Mucosa of stomach (tissue), 1 donor: Measurements from ENCODE around the gene CCNK.

Experiments used
- H3K27me3 ChIP-seq: one replicate; pipeline ENCODE4 v1.7.0; 2013; ENCODE audit warnings: mild to moderate bottlenecking, low read length; ENCODE audit not compliant: control insufficient read depth, insufficient read depth
- H3K36me3 ChIP-seq: one replicate; pipeline ENCODE4 v1.7.0; 2013; ENCODE audit warnings: low read length; ENCODE audit not compliant: control insufficient read depth, insufficient read depth
- H3K4me1 ChIP-seq: one replicate; pipeline ENCODE4 v1.7.0; 2013; ENCODE audit warnings: mild to moderate bottlenecking, low read length; ENCODE audit not compliant: control insufficient read depth, insufficient read depth
- H3K4me3 ChIP-seq: one replicate; pipeline ENCODE4 v1.7.0; 2013; ENCODE audit warnings: low read length
- H3K9ac ChIP-seq: one replicate; pipeline ENCODE4 v1.7.0; 2013; ENCODE audit warnings: mild to moderate bottlenecking, low read length, moderate library complexity
- H3K9me3 ChIP-seq: one replicate; pipeline ENCODE4 v1.7.0; 2013; ENCODE audit warnings: mild to moderate bottlenecking, low read length, moderate library complexity; ENCODE audit not compliant: control insufficient read depth
- donor health status: Pancreatic carcinoma.

Gene CCNK

GRCh38 chr14:99484106-99484505 is 2.9 kb downstream of the CCNK start:
- Histone ChIP-seq H3K4me1 (peaks cover 7% of the 10 kb centered on the region), H3K27me3 (no peaks in the 10 kb centered on the region), H3K9me3 (no peaks in the 10 kb centered on the region), H3K4me3 (no peak overlapping the region), H3K9ac (no peak overlapping the region), H3K36me3 (no peaks in the 10 kb centered on the region)

- H3K4me1 ChIP-seq, result no peaks in the 10 kb centered on the region
- H3K27me3 ChIP-seq, result no peaks in the 10 kb centered on the region
- H3K36me3 ChIP-seq, result peaks cover 12% of the 10 kb centered on the region
- no peak overlapping the region for H3K4me3 ChIP-seq
- no peak overlapping the region for H3K9ac ChIP-seq
- no peaks in the 10 kb centered on the region for H3K9me3 ChIP-seq
These were observed 16.1 kb downstream of the CCNK start for GRCh38 chr14:99497341-99497740.

GRCh38 chr14:99497894-99498293 is 16.7 kb downstream of the CCNK start:
- Histone ChIP-seq H3K27me3 (no peaks in the 10 kb centered on the region), H3K36me3 (peaks cover 14% of the 10 kb centered on the region), H3K9ac (no peak overlapping the region), H3K4me3 (no peak overlapping the region), H3K9me3 (no peaks in the 10 kb centered on the region), H3K4me1 (no peaks in the 10 kb centered on the region)

GRCh38 chr14:99502989-99503421 is 21.8 kb downstream of the CCNK start:
- Histone ChIP-seq H3K36me3 (peaks cover 10% of the 10 kb centered on the region), H3K9ac (no peak overlapping the region), H3K9me3 (no peaks in the 10 kb centered on the region), H3K27me3 (no peaks in the 10 kb centered on the region), H3K4me1 (no peaks in the 10 kb centered on the region), H3K4me3 (no peak overlapping the region)

- no peak overlapping the region for H3K4me3 ChIP-seq
- peaks cover 14% of the 10 kb centered on the region for H3K36me3 ChIP-seq
- H3K9me3 ChIP-seq, result no peaks in the 10 kb centered on the region
These were observed 22.7 kb downstream of the CCNK start for GRCh38 chr14:99503848-99504453.

GRCh38 chr14:99505089-99505488 is 23.9 kb downstream of the CCNK start:
- no peaks in the 10 kb centered on the region for H3K27me3 ChIP-seq
- H3K9me3 ChIP-seq, result no peaks in the 10 kb centered on the region
- H3K36me3 ChIP-seq, result peaks cover 14% of the 10 kb centered on the region
- no peak overlapping the region for H3K9ac ChIP-seq
- no peaks in the 10 kb centered on the region for H3K4me1 ChIP-seq
- H3K4me3 ChIP-seq, result no peak overlapping the region

More at GRCh38 chr14:99503848-99504453, 22.7 kb downstream of the CCNK start:
- Histone ChIP-seq H3K4me1 (no peaks in the 10 kb centered on the region), H3K9ac (no peak overlapping the region), H3K27me3 (no peaks in the 10 kb centered on the region)

GRCh38 chr14:99506276-99506675 is 25.1 kb downstream of the CCNK start:
- Histone ChIP-seq H3K36me3 (peaks cover 14% of the 10 kb centered on the region), H3K9me3 (no peaks in the 10 kb centered on the region), H3K4me3 (no peak overlapping the region), H3K4me1 (no peaks in the 10 kb centered on the region), H3K9ac (no peak overlapping the region), H3K27me3 (no peaks in the 10 kb centered on the region)

- Histone ChIP-seq H3K9ac (no peak overlapping the region), H3K36me3 (peaks cover 10% of the 10 kb centered on the region), H3K9me3 (no peaks in the 10 kb centered on the region), H3K4me1 (no peaks in the 10 kb centered on the region), H3K4me3 (no peak overlapping the region), H3K27me3 (no peaks in the 10 kb centered on the region)
These were observed 26.8 kb downstream of the CCNK start for GRCh38 chr14:99507860-99508640.

GRCh38 chr14:99508896-99509629 is 27.9 kb downstream of the CCNK start:
- Histone ChIP-seq H3K27me3 (no peaks in the 10 kb centered on the region), H3K4me1 (no peaks in the 10 kb centered on the region), H3K36me3 (peaks cover 9% of the 10 kb centered on the region), H3K4me3 (no peak overlapping the region), H3K9ac (no peak overlapping the region), H3K9me3 (no peaks in the 10 kb centered on the region)

GRCh38 chr14:99509871-99510555 is 28.8 kb downstream of the CCNK start:
- H3K36me3 ChIP-seq, result peaks cover 15% of the 10 kb centered on the region

GRCh38 chr14:99510556-99511139 is 29.4 kb downstream of the CCNK start:
- no peak overlapping the region for H3K9ac ChIP-seq

More at GRCh38 chr14:99509871-99510555, 28.8 kb downstream of the CCNK start:
- no peak overlapping the region for H3K9ac ChIP-seq
- no peaks in the 10 kb centered on the region for H3K27me3 ChIP-seq
- no peaks in the 10 kb centered on the region for H3K4me1 ChIP-seq
- H3K9me3 ChIP-seq, result no peaks in the 10 kb centered on the region
- H3K4me3 ChIP-seq, result no peak overlapping the region

More at GRCh38 chr14:99510556-99511139, 29.4 kb downstream of the CCNK start:
- Histone ChIP-seq H3K4me3 (no peak overlapping the region), H3K27me3 (no peaks in the 10 kb centered on the region), H3K9me3 (no peaks in the 10 kb centered on the region), H3K4me1 (no peaks in the 10 kb centered on the region), H3K36me3 (peaks cover 15% of the 10 kb centered on the region)
